ENCODE measurements around the gene GPBP1.

Gene GPBP1

DNA sequence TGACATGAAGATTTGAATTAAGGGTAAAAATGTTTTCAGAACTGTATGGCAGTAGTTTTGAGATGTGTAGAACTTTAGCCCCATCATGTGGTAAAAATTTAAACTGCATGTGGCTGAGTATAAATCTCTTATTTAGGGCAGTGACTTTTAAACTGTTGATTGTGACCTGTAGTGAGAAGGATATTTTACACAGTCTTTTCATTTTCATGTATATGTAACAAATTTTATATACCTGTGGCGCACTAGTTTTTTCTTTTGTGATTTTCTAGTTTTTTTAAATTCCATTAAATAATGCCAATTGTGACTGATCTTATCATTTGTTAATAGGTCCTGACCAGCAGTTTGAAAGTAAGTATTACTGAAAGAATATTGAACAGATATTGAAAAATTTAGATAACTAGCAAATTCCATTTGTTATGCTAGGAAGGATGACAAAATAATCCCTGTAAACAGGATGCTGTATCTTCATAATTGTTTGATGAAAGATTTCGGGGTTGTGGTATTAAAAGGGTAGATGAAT is 47.2 kb downstream of the GPBP1 start:
- peaks cover 6% of the 10 kb centered on the region for H3K4me1 Mint-ChIP-seq
- no peaks in the 10 kb centered on the region for H3K27me3 Mint-ChIP-seq (ENCODE audit: low read depth, poor library complexity)
- TF ChIP-seq, protein P1, sequence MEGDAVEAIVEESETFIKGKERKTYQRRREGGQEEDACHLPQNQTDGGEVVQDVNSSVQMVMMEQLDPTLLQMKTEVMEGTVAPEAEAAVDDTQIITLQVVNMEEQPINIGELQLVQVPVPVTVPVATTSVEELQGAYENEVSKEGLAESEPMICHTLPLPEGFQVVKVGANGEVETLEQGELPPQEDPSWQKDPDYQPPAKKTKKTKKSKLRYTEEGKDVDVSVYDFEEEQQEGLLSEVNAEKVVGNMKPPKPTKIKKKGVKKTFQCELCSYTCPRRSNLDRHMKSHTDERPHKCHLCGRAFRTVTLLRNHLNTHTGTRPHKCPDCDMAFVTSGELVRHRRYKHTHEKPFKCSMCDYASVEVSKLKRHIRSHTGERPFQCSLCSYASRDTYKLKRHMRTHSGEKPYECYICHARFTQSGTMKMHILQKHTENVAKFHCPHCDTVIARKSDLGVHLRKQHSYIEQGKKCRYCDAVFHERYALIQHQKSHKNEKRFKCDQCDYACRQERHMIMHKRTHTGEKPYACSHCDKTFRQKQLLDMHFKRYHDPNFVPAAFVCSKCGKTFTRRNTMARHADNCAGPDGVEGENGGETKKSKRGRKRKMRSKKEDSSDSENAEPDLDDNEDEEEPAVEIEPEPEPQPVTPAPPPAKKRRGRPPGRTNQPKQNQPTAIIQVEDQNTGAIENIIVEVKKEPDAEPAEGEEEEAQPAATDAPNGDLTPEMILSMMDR (IDR thresholded peaks at IDR 0.05) = peak; percentile 92
- H3K4me3 Mint-ChIP-seq = no peak overlapping the region
- H3K36me3 Mint-ChIP-seq (ENCODE audit: low read depth) = peaks cover 44% of the 10 kb centered on the region
- no peak overlapping the region for H3K27ac Mint-ChIP-seq
- peaks cover under 1% of the 10 kb centered on the region for H3K9me3 Mint-ChIP-seq
- peak; percentile 18 for DNase-seq

DNA sequence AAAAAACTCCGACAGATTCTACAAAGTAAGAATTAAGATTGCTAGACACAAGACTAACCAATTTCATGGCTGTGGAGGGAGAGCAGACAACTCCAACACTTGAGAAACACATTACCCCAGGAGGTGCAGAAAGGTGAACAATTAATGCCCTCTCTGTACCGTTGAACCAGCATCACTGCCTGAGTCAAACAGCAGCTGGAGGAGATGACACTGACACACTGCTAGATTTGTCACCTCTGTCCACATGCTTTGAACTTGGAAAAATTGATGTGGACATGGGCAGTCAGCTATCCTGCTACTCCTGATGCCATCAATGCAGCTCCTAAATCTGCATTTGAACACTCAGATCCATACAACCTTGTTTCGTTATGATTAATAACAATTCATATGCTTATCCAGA is 51.7 kb downstream of the GPBP1 start:
- H3K4me1 Mint-ChIP-seq = peaks cover 4% of the 10 kb centered on the region
- H3K9me3 Mint-ChIP-seq = peaks cover 23% of the 10 kb centered on the region
- peaks cover 64% of the 10 kb centered on the region for H3K36me3 Mint-ChIP-seq (ENCODE audit: low read depth)
- no peaks in the 10 kb centered on the region for H3K27me3 Mint-ChIP-seq (ENCODE audit: low read depth, poor library complexity)
- DNase-seq = no peak
- peak overlapping the region; percentile 79 for H3K27ac Mint-ChIP-seq
- H3K4me3 Mint-ChIP-seq = no peak overlapping the region
- TF ChIP-seq, protein P1 (IDR thresholded peaks at IDR 0.05) = no peak

GRCh38 chr5:57229313-57229712 is 55.5 kb downstream of the GPBP1 start:
- no peak for DNase-seq
- H3K4me1 Mint-ChIP-seq = no peaks in the 10 kb centered on the region
- peaks cover 82% of the 10 kb centered on the region for H3K36me3 Mint-ChIP-seq (ENCODE audit: low read depth)
- TF ChIP-seq, protein P1 (IDR thresholded peaks at IDR 0.05) = no peak
- H3K4me3 Mint-ChIP-seq = no peak overlapping the region
- H3K9me3 Mint-ChIP-seq = peaks cover 42% of the 10 kb centered on the region
- H3K27me3 Mint-ChIP-seq (ENCODE audit: low read depth, poor library complexity) = no peaks in the 10 kb centered on the region
- H3K27ac Mint-ChIP-seq = no peak overlapping the region

DNA sequence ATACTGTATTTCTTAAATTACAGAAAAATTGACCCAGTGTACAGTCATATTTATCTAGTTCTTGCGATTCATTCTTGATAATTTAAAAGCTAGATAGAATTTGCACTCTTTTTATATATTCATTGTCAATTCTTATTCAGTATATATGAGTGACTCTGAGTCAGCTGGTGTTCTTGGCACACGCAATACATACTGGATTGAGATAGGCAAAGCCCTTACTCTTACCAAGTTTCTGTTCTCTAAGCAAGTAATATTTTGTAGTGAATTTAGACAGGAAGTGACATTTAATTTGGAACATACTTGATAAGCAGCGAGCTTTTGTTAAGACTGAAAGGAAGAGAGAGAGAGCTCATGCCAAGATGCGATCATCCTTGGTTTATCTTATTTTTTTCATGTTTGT is 57.7 kb downstream of the GPBP1 start:
- H3K4me3 Mint-ChIP-seq = no peak overlapping the region
- DNase-seq = no peak
- no peaks in the 10 kb centered on the region for H3K4me1 Mint-ChIP-seq
- H3K27ac Mint-ChIP-seq = peak overlapping the region; percentile 33
- peaks cover 76% of the 10 kb centered on the region for H3K36me3 Mint-ChIP-seq (ENCODE audit: low read depth)
- TF ChIP-seq, protein P1 (IDR thresholded peaks at IDR 0.05) = no peak
- peaks cover 39% of the 10 kb centered on the region for H3K9me3 Mint-ChIP-seq
- H3K27me3 Mint-ChIP-seq (ENCODE audit: low read depth, poor library complexity) = no peaks in the 10 kb centered on the region

DNA sequence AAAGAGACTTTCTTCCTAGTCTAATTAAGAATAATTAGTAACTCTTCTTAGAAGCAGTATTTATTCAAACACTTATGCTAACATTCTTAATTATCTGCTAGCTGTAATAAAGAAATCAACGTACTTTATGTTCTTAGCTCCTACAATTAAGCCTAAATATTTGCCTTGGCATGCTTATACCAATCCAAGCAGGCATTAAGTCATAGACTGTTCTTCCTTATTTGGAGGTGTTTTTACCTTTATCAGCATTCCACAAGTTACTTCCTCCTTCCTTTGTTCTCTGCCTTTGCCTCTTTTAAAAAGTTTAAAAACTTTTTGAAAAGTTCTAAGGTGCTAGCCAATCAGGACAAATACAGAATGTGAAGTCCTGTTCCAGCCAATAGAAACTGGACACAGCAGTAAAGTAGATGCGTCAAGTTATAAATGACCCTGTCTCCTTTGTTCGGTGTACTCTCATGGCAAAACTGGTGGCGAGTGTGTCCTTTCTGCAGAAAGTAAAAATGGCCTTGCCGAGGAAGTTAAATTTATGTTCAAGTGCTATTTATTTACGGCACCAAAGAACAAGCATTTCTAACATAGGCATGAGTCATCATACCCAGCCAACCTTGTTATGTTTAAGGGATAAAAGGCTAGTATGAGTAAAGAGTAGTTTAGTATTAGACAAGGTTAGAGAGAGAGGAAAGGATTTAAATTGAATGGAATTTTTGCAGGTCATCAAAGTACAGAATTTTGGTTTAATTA is 58.6 kb downstream of the GPBP1 start:
- H3K27ac Mint-ChIP-seq = no peak overlapping the region
- TF ChIP-seq, protein P1 (IDR thresholded peaks at IDR 0.05) = no peak
- peaks cover 82% of the 10 kb centered on the region for H3K36me3 Mint-ChIP-seq (ENCODE audit: low read depth)
- H3K4me1 Mint-ChIP-seq = no peaks in the 10 kb centered on the region
- no peak for DNase-seq
- no peaks in the 10 kb centered on the region for H3K27me3 Mint-ChIP-seq (ENCODE audit: low read depth, poor library complexity)
- H3K4me3 Mint-ChIP-seq = no peak overlapping the region
- peaks cover 39% of the 10 kb centered on the region for H3K9me3 Mint-ChIP-seq
